Adipocyte (in vitro differentiated cells): ENCODE results near the gene FGGY.
A peak's percentile ranks its signal among the peaks of the same experiment; 100 is the strongest.

ENCODE experiments used
- DNase-seq: peaks from one replicate; pipeline ENCODE4 v3.0.0-alpha.2; 2015; ENCODE audit warnings: low read depth
- H3K27me3 ChIP-seq: replicated peaks from 2 replicates; pipeline ENCODE4 v1.7.0; 2013; ENCODE audit warnings: mild to moderate bottlenecking, low read length, moderate library complexity; ENCODE audit not compliant: control insufficient read depth, insufficient read depth
- H3K36me3 ChIP-seq: 2 replicates; pipeline ENCODE4 v1.7.0; 2013; ENCODE audit warnings: low read length, mild to moderate bottlenecking, moderate library complexity; ENCODE audit not compliant: control insufficient read depth, insufficient read depth, severe bottlenecking
- H3K4me1 ChIP-seq: 2 replicates; pipeline ENCODE4 v1.7.0; 2013; ENCODE audit warnings: mild to moderate bottlenecking, low read length, moderate library complexity; ENCODE audit not compliant: control insufficient read depth, insufficient read depth
- H3K4me3 ChIP-seq: 2 replicates; pipeline ENCODE4 v1.7.0; 2013; ENCODE audit warnings: mild to moderate bottlenecking, low read length, moderate library complexity
- H3K9ac ChIP-seq: 2 replicates; pipeline ENCODE4 v1.7.0; 2013; ENCODE audit warnings: mild to moderate bottlenecking, low read length, moderate library complexity
- H3K9me3 ChIP-seq: 2 replicates; pipeline ENCODE4 v1.7.0; 2013; ENCODE audit warnings: mild to moderate bottlenecking, low read length, moderate library complexity; ENCODE audit not compliant: control insufficient read depth

FGGY gene

DNA sequence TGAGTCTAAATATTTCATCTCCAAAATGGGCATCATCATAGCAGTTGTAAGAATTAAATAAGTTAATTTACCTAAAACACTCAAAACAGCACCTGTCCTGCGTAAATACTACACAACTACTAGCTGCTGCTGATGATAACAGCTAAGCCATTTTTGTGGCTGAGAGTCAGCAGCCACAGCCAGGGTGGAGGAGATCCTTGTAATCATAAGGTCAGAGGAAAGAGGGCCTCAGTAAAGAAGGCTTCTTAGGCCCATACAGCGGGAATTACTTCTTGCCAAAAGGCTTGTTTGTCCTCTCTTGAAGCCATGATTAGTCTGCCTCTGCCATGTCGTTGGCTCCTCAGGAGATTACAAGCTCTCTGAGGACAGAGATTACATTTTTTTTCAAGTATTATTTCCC is 245.0 kb downstream of the FGGY start:
- H3K27me3 ChIP-seq = no peaks in the 10 kb centered on the region
- H3K9me3 ChIP-seq = no peaks in the 10 kb centered on the region
- no peaks in the 10 kb centered on the region for H3K4me1 ChIP-seq
- no peak for DNase-seq
- no peak overlapping the region for H3K9ac ChIP-seq
- no peaks in the 10 kb centered on the region for H3K36me3 ChIP-seq
- no peak overlapping the region for H3K4me3 ChIP-seq

- no peaks in the 10 kb centered on the region for H3K4me1 ChIP-seq
- DNase-seq = no peak
- H3K4me3 ChIP-seq = no peak overlapping the region
- no peaks in the 10 kb centered on the region for H3K9me3 ChIP-seq
- H3K27me3 ChIP-seq = no peaks in the 10 kb centered on the region
- H3K36me3 ChIP-seq = no peaks in the 10 kb centered on the region
- H3K9ac ChIP-seq = no peak overlapping the region
These were observed 246.3 kb downstream of the FGGY start for GRCh38 chr1:59543211-59543668.

GRCh38 chr1:59544615-59545293 is 247.9 kb downstream of the FGGY start:
- Histone ChIP-seq H3K9me3 (no peaks in the 10 kb centered on the region), H3K4me3 (no peak overlapping the region), H3K4me1 (peaks cover 6% of the 10 kb centered on the region), H3K27me3 (no peaks in the 10 kb centered on the region), H3K36me3 (no peaks in the 10 kb centered on the region), H3K9ac (no peak overlapping the region)
- DNase-seq = no peak

- H3K9ac ChIP-seq = no peak overlapping the region
- peaks cover 15% of the 10 kb centered on the region for H3K4me1 ChIP-seq
- no peaks in the 10 kb centered on the region for H3K9me3 ChIP-seq
- H3K36me3 ChIP-seq = no peaks in the 10 kb centered on the region
- H3K27me3 ChIP-seq = no peaks in the 10 kb centered on the region
- H3K4me3 ChIP-seq = no peak overlapping the region
- DNase-seq = no peak
These were observed 248.9 kb downstream of the FGGY start for GRCh38 chr1:59545830-59546229.

DNA sequence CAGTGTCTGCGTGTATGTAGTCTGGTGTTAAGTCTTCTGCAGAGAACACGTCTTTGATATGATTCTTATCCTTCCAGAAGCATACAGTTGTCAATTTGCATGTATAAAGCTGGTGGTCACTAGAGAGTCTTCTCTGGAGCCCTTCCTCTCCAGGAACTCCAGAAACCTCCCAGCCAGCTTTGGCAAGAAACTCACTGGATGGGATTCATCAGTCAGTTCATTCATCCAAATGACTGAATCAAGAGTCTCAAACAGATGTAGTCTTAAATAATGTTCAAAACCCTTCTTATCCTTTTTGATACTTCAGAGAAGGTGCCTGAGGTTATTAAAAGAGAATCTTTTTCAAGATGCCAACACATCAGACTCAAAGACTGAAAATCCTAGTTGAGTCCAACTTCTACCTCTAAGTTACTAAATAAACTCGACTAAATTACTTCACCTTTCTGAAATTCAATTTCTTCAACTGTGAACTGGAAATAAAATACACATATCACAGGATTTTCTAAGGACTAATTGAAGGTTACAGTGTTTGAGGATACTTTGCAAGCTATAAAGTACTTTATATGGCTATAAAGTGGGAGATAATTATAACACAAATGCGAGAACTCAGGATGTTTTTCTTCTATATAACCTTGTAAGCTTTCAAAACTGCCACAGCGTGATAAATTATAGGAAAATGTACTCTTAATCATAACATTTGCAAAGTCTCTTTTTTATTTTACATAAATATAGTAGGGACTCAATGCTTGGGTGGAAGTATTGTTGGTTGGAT is 252.4 kb downstream of the FGGY start:
- no peak for DNase-seq
- Histone ChIP-seq H3K27me3 (no peaks in the 10 kb centered on the region), H3K36me3 (no peaks in the 10 kb centered on the region), H3K4me3 (no peak overlapping the region), H3K4me1 (peaks cover 15% of the 10 kb centered on the region), H3K9ac (no peak overlapping the region), H3K9me3 (no peaks in the 10 kb centered on the region)

DNA sequence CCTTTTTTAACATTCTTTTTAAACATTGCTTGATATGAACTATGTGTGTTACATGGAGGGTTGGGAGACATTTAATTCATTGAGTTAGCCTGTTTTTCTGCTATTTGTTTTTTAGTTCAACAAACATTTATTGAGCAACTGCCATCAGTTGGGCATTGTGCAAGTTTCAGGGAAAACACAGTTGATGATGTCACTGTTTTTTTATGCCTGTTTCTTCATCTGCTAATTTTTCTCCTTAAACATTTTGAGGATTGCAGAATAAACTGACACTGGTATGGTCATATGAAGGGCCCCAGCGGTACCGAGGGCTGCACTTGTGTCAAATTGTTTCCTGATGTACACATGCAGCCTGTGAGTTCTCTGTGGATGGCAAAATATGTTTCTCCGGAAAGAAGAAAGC is 253.0 kb downstream of the FGGY start:
- Histone ChIP-seq H3K4me1 (peaks cover 15% of the 10 kb centered on the region), H3K9ac (peak overlapping the region; percentile 24), H3K36me3 (no peaks in the 10 kb centered on the region), H3K9me3 (no peaks in the 10 kb centered on the region), H3K4me3 (peak overlapping the region; percentile 39), H3K27me3 (no peaks in the 10 kb centered on the region)
- peak; percentile 93 for DNase-seq

GRCh38 chr1:59552007-59552406 is 255.1 kb downstream of the FGGY start:
- H3K27me3 ChIP-seq = no peaks in the 10 kb centered on the region
- no peaks in the 10 kb centered on the region for H3K9me3 ChIP-seq
- H3K36me3 ChIP-seq = no peaks in the 10 kb centered on the region
- no peak overlapping the region for H3K4me3 ChIP-seq
- no peak overlapping the region for H3K9ac ChIP-seq
- no peak for DNase-seq
- H3K4me1 ChIP-seq = peaks cover 15% of the 10 kb centered on the region

- Histone ChIP-seq H3K4me1 (peaks cover 15% of the 10 kb centered on the region), H3K4me3 (no peak overlapping the region), H3K9me3 (peaks cover 7% of the 10 kb centered on the region), H3K27me3 (no peaks in the 10 kb centered on the region), H3K9ac (no peak overlapping the region), H3K36me3 (no peaks in the 10 kb centered on the region)
- no peak for DNase-seq
These were observed 256.5 kb downstream of the FGGY start for GRCh38 chr1:59553371-59553770.

DNA sequence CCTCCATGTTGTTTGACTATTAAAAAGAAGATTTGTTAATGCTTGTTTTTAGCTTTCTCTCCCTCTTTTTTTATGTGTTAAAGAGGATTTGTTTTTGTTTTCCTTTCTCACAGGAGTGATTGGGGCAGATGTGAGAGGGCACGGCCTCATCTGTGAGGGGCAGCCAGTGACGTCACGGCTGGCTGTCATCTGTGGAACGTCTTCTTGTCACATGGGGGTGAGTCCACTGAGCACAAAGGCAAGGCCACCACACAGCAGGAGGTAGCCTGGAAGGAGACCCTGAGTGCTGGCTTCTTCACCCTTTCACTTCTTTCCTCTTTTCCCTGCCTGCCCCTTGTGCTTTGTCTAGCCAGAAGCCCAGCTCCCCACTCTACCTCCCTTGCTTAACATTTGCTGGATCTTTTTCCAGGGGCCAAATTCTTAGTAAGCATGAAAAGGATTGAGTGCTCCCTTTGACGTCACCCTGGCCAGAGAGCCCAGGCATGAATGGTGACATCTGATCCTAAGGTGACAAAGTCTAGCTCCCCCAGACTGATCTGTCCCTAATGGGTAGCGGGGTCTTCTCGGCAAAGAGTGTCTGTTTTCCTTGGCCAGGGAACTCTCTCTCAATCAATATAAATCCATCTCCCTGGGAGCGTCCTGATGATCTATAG is 257.2 kb downstream of the FGGY start:
- no peak overlapping the region for H3K4me3 ChIP-seq
- no peak for DNase-seq
- no peaks in the 10 kb centered on the region for H3K27me3 ChIP-seq
- no peaks in the 10 kb centered on the region for H3K36me3 ChIP-seq
- H3K9ac ChIP-seq = no peak overlapping the region
- peaks cover 15% of the 10 kb centered on the region for H3K4me1 ChIP-seq
- peaks cover 10% of the 10 kb centered on the region for H3K9me3 ChIP-seq

DNA sequence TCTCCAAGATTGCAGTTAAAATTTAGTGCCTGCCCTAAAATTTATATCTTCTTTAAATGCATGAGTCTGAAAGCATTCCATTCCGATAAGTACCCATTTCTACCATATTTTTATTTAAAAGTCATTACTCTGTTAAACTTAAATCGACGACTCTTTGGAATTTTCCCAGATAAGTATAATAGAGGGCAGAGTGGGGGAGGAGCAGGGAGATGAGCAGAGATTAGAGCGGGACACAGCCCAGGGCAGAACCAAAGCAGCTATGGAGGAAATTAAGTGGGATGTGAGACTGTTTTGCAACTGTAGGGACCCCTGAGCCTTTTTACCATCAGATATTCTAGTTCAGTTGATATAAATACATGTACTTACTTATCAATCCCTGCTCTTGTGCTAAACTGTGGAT is 257.9 kb downstream of the FGGY start:
- no peak for DNase-seq
- H3K36me3 ChIP-seq = no peaks in the 10 kb centered on the region
- peaks cover 10% of the 10 kb centered on the region for H3K9me3 ChIP-seq
- H3K9ac ChIP-seq = no peak overlapping the region
- no peaks in the 10 kb centered on the region for H3K27me3 ChIP-seq
- H3K4me1 ChIP-seq = peaks cover 9% of the 10 kb centered on the region
- no peak overlapping the region for H3K4me3 ChIP-seq

GRCh38 chr1:59556398-59556797 is 259.5 kb downstream of the FGGY start:
- Histone ChIP-seq H3K36me3 (no peaks in the 10 kb centered on the region), H3K9me3 (peaks cover 10% of the 10 kb centered on the region), H3K4me1 (no peaks in the 10 kb centered on the region), H3K9ac (no peak overlapping the region), H3K4me3 (no peak overlapping the region), H3K27me3 (no peaks in the 10 kb centered on the region)
- DNase-seq = no peak
